GM23338 (cell line): ENCODE measurements around the gene AFF3. TPM values are rescaled to one million over a fixed set of nuclear protein-coding genes. Genes with fewer than 3 reads are reported as not detected.

Experiments used
- ATAC-seq: fragments of 200-7000 bp; cut with Tn5 transposase; 3 replicates; pipeline ENCODE4 v1.9.1; 2020
- DNase-seq: peaks from one replicate; pipeline ENCODE4 v3.0.0-alpha.2; 2015; ENCODE audit warnings: low spot score
- H2AFZ ChIP-seq: fragments of 200-600 bp; sonication (generic); 2 replicates; pipeline ENCODE4 v1.8.0; 2016; ENCODE audit warnings: antibody characterized with exemption, mild to moderate bottlenecking, moderate library complexity
- H3F3A ChIP-seq: fragments of 200-600 bp; sonication (generic); replicated peaks from 2 replicates; pipeline ENCODE4 v1.8.0; 2017; ENCODE audit warnings: antibody characterized with exemption, mixed run types, low read depth
- H3K27ac ChIP-seq: fragments of 200-600 bp; sonication (generic); 2 replicates; pipeline ENCODE4 v1.6.1; 2016; ENCODE audit warnings: low read depth
- H3K27me3 ChIP-seq: fragments of 200-600 bp; sonication (generic); 2 replicates; pipeline ENCODE4 v1.8.0; 2016; ENCODE audit warnings: mild to moderate bottlenecking, mixed run types, moderate library complexity; ENCODE audit not compliant: insufficient read depth
- H3K36me3 ChIP-seq: fragments of 200-600 bp; sonication (generic); 2 replicates; pipeline ENCODE4 v1.8.0; 2016; ENCODE audit warnings: mild to moderate bottlenecking; ENCODE audit not compliant: insufficient read depth
- H3K4me1 ChIP-seq: fragments of 200-600 bp; sonication (generic); 2 replicates; pipeline ENCODE4 v1.8.0; 2016; ENCODE audit warnings: mild to moderate bottlenecking, moderate library complexity; ENCODE audit not compliant: insufficient read depth
- H3K4me2 ChIP-seq: fragments of 200-600 bp; sonication (generic); 2 replicates; pipeline ENCODE4 v1.7.1; 2017; ENCODE audit warnings: mixed run types
- H3K4me3 ChIP-seq: fragments of 200-600 bp; sonication (generic); 2 replicates; pipeline ENCODE4 v1.6.1; 2016; ENCODE audit warnings: mixed run types
- H3K79me2 ChIP-seq: fragments of 200-600 bp; sonication (generic); replicated peaks from 2 replicates; pipeline ENCODE4 v1.8.0; 2017; ENCODE audit warnings: mild to moderate bottlenecking; ENCODE audit not compliant: insufficient read depth
- H3K9me2 ChIP-seq: fragments of 200-600 bp; sonication (generic); 2 replicates; pipeline ENCODE4 v1.8.0; 2017; ENCODE audit not compliant: insufficient read depth
- H4K20me1 ChIP-seq: fragments of 200-600 bp; sonication (generic); replicated peaks from 2 replicates; pipeline ENCODE4 v1.8.0; 2017; ENCODE audit warnings: mild to moderate bottlenecking; ENCODE audit not compliant: insufficient read depth
- H3K27ac Mint-ChIP-seq: 2 replicates; pipeline ENCODE4 v1.8.0; 2020; ENCODE audit warnings: inconsistent platforms, mild to moderate bottlenecking, moderate library complexity, mixed read lengths
- H3K27me3 Mint-ChIP-seq: 3 replicates; pipeline ENCODE4 v1.8.0; 2022; ENCODE audit warnings: low read depth, mild to moderate bottlenecking, moderate library complexity, mixed read lengths, inconsistent platforms; ENCODE audit not compliant: insufficient read depth, poor library complexity
- H3K36me3 Mint-ChIP-seq: 3 replicates; pipeline ENCODE4 v1.8.0; 2021; ENCODE audit warnings: low read depth, mild to moderate bottlenecking, inconsistent platforms, moderate library complexity, mixed read lengths
- H3K4me1 Mint-ChIP-seq: 3 replicates; pipeline ENCODE4 v1.8.0; 2020; ENCODE audit warnings: mild to moderate bottlenecking, inconsistent platforms, mixed read lengths
- H3K4me3 Mint-ChIP-seq: 3 replicates; pipeline ENCODE4 v1.8.0; 2021; ENCODE audit warnings: moderate library complexity, mild to moderate bottlenecking, inconsistent platforms, mixed read lengths
- H3K9me3 Mint-ChIP-seq: 3 replicates; pipeline ENCODE4 v1.8.0; 2020; ENCODE audit warnings: moderate library complexity, mild to moderate bottlenecking, inconsistent platforms, mixed read lengths
- CREB1 ChIP-seq: fragments of 250-450 bp; sonication (Bioruptor Pico); IDR thresholded peaks from 2 replicates; pipeline ENCODE4 v1.5.0; 2020; ENCODE audit warnings: low read depth, mild to moderate bottlenecking, moderate library complexity
- EZH2 ChIP-seq: fragments of 200-600 bp; sonication (generic); IDR thresholded peaks from one replicate; pipeline ENCODE4 v1.8.0; 2017; ENCODE audit warnings: antibody characterized with exemption, mild to moderate bottlenecking, low read depth; ENCODE audit not compliant: unreplicated experiment
- EZH2phosphoT487 ChIP-seq: fragments of 200-600 bp; sonication (generic); IDR thresholded peaks from one replicate; pipeline ENCODE4 v1.8.1; 2018; ENCODE audit warnings: antibody characterized with exemption; ENCODE audit not compliant: unreplicated experiment
- ZNF331 ChIP-seq: fragments of 250-450 bp; sonication (Bioruptor Pico); IDR thresholded peaks from 2 replicates; pipeline ENCODE4 v1.5.0; 2020; ENCODE audit warnings: low read depth, mild to moderate bottlenecking, moderate library complexity
- polyA plus RNA-seq: library from polyadenylated mRNA; unstranded; fragments of >200 nt; fragmentation: Nextera tagmentation; extraction: Ambion mirVana; gene quantifications from 2 replicates; pipeline ENCODE4 v1.2.1, GENCODE V29; 2016
- total RNA-seq: library from RNA; depleted of rRNA; stranded (reverse); fragments of >200 nt; shearing (Covaris generic); gene quantifications from 2 replicates; pipeline ENCODE4 v1.2.3, GENCODE V29; 2014
- TF ChIP-seq, protein P1 (sequence below): IDR thresholded peaks from one replicate; pipeline ENCODE4 v1.6.1; 2018; ENCODE audit warnings: antibody characterized with exemption; ENCODE audit not compliant: unreplicated experiment
- TF ChIP-seq, protein P2 (sequence below): fragments of 250-450 bp; sonication (Bioruptor Pico); IDR thresholded peaks from 2 replicates; pipeline ENCODE4 v1.5.0; 2020; ENCODE audit warnings: mild to moderate bottlenecking, moderate library complexity

AFF3 gene
- total and polyA plus RNA-seq, 2 experiments from 2014 or later = 0.73 to 1.4 TPM

DNA sequence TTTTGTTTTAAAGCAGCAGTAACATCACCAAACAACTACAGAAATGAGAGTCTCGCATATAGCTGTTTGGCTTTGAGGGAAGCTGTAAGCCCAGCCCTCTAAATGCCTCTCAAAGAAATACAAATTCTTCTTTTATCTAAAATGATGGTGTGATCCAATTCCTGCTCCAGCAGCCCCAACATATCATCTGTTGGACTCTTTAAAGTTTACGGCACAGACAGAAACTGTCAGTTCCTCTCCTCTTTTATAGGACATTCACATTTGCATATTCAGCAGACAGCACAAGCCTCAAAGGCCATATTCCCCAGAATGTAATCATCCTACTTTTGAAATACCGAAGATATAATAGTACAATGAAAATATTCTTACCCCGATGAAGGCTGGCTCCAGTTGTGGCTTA, 435.7 kb downstream of the AFF3 start:
- H3K36me3 ChIP-seq = no peaks in the 10 kb centered on the region
- no peaks in the 10 kb centered on the region; the same call in 1 of the 2 replicates for H3K9me2 ChIP-seq
- H3K9me3 Mint-ChIP-seq = no peaks in the 10 kb centered on the region
- peak overlapping the region; percentile 28 for H3K4me2 ChIP-seq
- ATAC-seq (no peak), DNase-seq (no peak)
- H3F3A ChIP-seq = no peaks in the 10 kb centered on the region
- H3K4me1 Mint-ChIP-seq = peaks cover 55% of the 10 kb centered on the region
- peaks cover 37% of the 10 kb centered on the region for H3K4me1 ChIP-seq
- 0 out of 2 replicates have a peak overlapping the region, but pooled peaks have one; percentile 12 for H3K4me3 ChIP-seq
- H3K27me3 Mint-ChIP-seq = no peaks in the 10 kb centered on the region
- H3K27ac Mint-ChIP-seq = peak overlapping the region; percentile 57
- H3K4me3 Mint-ChIP-seq = 0 out of 3 replicates have a peak overlapping the region, but pooled peaks have one; percentile 19
- no peaks in the 10 kb centered on the region for H3K79me2 ChIP-seq
- no peaks in the 10 kb centered on the region for H3K27me3 ChIP-seq
- H3K27ac ChIP-seq = no peak overlapping the region
- no peak for TF ChIP-seq ZNF331 (CRISPR knock-in tag)
- TF ChIP-seq EZH2 = no peak
- TF ChIP-seq, protein P1, sequence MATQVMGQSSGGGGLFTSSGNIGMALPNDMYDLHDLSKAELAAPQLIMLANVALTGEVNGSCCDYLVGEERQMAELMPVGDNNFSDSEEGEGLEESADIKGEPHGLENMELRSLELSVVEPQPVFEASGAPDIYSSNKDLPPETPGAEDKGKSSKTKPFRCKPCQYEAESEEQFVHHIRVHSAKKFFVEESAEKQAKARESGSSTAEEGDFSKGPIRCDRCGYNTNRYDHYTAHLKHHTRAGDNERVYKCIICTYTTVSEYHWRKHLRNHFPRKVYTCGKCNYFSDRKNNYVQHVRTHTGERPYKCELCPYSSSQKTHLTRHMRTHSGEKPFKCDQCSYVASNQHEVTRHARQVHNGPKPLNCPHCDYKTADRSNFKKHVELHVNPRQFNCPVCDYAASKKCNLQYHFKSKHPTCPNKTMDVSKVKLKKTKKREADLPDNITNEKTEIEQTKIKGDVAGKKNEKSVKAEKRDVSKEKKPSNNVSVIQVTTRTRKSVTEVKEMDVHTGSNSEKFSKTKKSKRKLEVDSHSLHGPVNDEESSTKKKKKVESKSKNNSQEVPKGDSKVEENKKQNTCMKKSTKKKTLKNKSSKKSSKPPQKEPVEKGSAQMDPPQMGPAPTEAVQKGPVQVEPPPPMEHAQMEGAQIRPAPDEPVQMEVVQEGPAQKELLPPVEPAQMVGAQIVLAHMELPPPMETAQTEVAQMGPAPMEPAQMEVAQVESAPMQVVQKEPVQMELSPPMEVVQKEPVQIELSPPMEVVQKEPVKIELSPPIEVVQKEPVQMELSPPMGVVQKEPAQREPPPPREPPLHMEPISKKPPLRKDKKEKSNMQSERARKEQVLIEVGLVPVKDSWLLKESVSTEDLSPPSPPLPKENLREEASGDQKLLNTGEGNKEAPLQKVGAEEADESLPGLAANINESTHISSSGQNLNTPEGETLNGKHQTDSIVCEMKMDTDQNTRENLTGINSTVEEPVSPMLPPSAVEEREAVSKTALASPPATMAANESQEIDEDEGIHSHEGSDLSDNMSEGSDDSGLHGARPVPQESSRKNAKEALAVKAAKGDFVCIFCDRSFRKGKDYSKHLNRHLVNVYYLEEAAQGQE = no peak
- no peak for TF ChIP-seq CREB1 (CRISPR knock-in tag)
- H4K20me1 ChIP-seq = no peaks in the 10 kb centered on the region
- H3K36me3 Mint-ChIP-seq = no peaks in the 10 kb centered on the region
- H2AFZ ChIP-seq = no peak overlapping the region

DNA sequence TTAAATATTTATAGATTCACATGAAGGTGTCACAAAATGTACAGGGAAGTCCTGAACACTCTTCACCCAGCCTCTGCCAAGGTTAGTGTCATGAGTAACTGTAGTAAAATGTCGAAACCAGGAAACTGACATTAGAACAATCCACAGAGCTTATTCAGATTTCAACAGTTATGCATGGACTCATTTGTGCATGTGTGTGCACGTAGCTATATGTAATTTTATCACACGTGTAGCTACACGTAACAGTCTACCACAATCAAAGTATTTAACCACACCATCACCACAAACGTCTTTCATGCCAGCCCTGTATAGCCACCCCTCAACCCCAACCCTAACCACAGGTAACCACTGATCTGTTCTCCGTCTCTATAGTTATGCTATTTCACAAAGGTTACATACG, 440.9 kb downstream of the AFF3 start:
- H2AFZ ChIP-seq = no peak overlapping the region
- no peaks in the 10 kb centered on the region; the same call in 1 of the 2 replicates for H3K9me2 ChIP-seq
- H3K79me2 ChIP-seq = no peaks in the 10 kb centered on the region
- H4K20me1 ChIP-seq = no peaks in the 10 kb centered on the region
- H3K36me3 Mint-ChIP-seq = no peaks in the 10 kb centered on the region
- DNase-seq = peak; percentile 11
- H3K27me3 Mint-ChIP-seq = no peaks in the 10 kb centered on the region
- H3K27me3 ChIP-seq = no peaks in the 10 kb centered on the region
- H3K4me3 ChIP-seq = no peak overlapping the region
- H3K36me3 ChIP-seq = no peaks in the 10 kb centered on the region
- H3K27ac Mint-ChIP-seq = no peak overlapping the region
- H3K4me1 Mint-ChIP-seq = peaks cover 13% of the 10 kb centered on the region
- H3K27ac ChIP-seq = no peak overlapping the region
- no peaks in the 10 kb centered on the region for H3F3A ChIP-seq
- H3K4me3 Mint-ChIP-seq = no peak overlapping the region
- no peaks in the 10 kb centered on the region for H3K9me3 Mint-ChIP-seq
- ATAC-seq = no peak
- H3K4me2 ChIP-seq = no peak overlapping the region
- H3K4me1 ChIP-seq = peaks cover 8% of the 10 kb centered on the region
- TF ChIP-seq, protein P1 = no peak
- TF ChIP-seq, protein P2, sequence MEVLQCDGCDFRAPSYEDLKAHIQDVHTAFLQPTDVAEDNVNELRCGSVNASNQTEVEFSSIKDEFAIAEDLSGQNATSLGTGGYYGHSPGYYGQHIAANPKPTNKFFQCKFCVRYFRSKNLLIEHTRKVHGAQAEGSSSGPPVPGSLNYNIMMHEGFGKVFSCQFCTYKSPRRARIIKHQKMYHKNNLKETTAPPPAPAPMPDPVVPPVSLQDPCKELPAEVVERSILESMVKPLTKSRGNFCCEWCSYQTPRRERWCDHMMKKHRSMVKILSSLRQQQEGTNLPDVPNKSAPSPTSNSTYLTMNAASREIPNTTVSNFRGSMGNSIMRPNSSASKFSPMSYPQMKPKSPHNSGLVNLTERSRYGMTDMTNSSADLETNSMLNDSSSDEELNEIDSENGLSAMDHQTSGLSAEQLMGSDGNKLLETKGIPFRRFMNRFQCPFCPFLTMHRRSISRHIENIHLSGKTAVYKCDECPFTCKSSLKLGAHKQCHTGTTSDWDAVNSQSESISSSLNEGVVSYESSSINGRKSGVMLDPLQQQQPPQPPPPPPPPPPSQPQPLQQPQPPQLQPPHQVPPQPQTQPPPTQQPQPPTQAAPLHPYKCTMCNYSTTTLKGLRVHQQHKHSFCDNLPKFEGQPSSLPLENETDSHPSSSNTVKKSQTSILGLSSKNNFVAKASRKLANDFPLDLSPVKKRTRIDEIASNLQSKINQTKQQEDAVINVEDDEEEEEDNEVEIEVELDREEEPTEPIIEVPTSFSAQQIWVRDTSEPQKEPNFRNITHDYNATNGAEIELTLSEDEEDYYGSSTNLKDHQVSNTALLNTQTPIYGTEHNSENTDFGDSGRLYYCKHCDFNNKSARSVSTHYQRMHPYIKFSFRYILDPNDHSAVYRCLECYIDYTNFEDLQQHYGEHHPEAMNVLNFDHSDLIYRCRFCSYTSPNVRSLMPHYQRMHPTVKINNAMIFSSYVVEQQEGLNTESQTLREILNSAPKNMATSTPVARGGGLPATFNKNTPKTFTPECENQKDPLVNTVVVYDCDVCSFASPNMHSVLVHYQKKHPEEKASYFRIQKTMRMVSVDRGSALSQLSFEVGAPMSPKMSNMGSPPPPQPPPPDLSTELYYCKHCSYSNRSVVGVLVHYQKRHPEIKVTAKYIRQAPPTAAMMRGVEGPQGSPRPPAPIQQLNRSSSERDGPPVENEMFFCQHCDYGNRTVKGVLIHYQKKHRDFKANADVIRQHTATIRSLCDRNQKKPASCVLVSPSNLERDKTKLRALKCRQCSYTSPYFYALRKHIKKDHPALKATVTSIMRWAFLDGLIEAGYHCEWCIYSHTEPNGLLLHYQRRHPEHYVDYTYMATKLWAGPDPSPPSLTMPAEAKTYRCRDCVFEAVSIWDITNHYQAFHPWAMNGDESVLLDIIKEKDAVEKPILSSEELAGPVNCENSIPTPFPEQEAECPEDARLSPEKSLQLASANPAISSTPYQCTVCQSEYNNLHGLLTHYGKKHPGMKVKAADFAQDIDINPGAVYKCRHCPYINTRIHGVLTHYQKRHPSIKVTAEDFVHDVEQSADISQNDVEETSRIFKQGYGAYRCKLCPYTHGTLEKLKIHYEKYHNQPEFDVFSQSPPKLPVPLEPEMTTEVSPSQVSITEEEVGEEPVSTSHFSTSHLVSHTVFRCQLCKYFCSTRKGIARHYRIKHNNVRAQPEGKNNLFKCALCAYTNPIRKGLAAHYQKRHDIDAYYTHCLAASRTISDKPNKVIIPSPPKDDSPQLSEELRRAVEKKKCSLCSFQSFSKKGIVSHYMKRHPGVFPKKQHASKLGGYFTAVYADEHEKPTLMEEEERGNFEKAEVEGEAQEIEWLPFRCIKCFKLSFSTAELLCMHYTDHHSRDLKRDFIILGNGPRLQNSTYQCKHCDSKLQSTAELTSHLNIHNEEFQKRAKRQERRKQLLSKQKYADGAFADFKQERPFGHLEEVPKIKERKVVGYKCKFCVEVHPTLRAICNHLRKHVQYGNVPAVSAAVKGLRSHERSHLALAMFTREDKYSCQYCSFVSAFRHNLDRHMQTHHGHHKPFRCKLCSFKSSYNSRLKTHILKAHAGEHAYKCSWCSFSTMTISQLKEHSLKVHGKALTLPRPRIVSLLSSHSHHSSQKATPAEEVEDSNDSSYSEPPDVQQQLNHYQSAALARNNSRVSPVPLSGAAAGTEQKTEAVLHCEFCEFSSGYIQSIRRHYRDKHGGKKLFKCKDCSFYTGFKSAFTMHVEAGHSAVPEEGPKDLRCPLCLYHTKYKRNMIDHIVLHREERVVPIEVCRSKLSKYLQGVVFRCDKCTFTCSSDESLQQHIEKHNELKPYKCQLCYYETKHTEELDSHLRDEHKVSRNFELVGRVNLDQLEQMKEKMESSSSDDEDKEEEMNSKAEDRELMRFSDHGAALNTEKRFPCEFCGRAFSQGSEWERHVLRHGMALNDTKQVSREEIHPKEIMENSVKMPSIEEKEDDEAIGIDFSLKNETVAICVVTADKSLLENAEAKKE (CRISPR knock-in tag) = no peak
- TF ChIP-seq EZH2phosphoT487 (no peak), EZH2 (no peak)
